ENCODE results near the gene SLC22A1. TPM values are rescaled to one million over a fixed set of nuclear protein-coding genes. Genes with fewer than 3 reads are reported as not detected.

The SLC22A1 gene
- total RNA-seq = under 0.01 and 1.3 TPM in 2 replicates

DNA sequence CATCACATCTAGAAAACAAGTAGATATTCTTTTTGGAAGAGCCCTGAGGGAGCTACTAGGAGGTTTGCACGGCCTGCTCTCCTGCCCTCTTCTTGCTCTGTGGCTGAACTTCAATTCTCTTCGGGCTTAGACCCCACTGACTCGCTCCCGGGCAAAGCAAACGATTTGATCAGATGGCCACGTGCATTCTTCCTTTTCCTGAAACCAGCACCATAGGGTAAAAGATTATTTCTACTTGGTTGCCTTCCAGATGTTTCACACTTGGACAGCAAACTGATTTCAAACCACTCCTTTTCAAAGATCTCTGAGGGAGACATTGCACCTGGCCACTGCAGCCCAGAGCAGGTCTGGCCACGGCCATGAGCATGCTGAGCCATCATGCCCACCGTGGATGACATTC, at the start of gene SLC22A1:
Gene SLC22A1, plus strand, starts transcription at position 258 of the 400 bp plus-strand sequence. Its CDS starts 121 bp downstream, at position 379.
- Histone ChIP-seq H3K27me3 (ENCODE audit: control insufficient read depth, insufficient read depth, low read length) (no peaks in the 10 kb centered on the region), H3K4me3 (ENCODE audit: low read depth, low read length) (no peak within 1 kb of the TSS), H3K36me3 (ENCODE audit: control insufficient read depth, insufficient read depth, low read length) (peaks cover 2% of the 10 kb centered on the region)
- TF ChIP-seq, protein P1, sequence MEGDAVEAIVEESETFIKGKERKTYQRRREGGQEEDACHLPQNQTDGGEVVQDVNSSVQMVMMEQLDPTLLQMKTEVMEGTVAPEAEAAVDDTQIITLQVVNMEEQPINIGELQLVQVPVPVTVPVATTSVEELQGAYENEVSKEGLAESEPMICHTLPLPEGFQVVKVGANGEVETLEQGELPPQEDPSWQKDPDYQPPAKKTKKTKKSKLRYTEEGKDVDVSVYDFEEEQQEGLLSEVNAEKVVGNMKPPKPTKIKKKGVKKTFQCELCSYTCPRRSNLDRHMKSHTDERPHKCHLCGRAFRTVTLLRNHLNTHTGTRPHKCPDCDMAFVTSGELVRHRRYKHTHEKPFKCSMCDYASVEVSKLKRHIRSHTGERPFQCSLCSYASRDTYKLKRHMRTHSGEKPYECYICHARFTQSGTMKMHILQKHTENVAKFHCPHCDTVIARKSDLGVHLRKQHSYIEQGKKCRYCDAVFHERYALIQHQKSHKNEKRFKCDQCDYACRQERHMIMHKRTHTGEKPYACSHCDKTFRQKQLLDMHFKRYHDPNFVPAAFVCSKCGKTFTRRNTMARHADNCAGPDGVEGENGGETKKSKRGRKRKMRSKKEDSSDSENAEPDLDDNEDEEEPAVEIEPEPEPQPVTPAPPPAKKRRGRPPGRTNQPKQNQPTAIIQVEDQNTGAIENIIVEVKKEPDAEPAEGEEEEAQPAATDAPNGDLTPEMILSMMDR (IDR thresholded peaks at IDR 0.05; ENCODE audit: insufficient read depth, low read length, severe bottlenecking) = no peak
- FAIRE-seq (no peak), DNase-seq (ENCODE audit: low read depth) (no peak)

DNA sequence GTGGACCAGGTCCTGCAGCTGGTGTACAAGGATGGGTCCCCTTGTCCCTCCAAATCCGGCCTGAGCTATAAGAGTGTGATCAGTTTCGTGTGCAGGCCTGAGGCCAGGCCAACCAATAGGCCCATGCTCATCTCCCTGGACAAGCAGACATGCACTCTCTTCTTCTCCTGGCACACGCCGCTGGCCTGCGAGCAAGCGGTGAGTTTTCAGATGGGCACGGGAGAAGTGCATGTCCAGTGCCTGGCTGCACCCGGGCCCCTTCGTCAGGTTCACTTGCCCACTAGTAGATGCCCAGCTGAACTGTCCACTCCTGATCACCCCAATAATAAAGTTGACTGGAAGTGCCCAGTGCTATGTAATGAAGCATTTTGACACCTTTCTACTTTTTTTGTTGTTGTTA, 48.3 kb upstream of the SLC22A1 start:
- no peaks in the 10 kb centered on the region for H3K27me3 ChIP-seq (ENCODE audit: control insufficient read depth, insufficient read depth, low read length)
- peaks cover 51% of the 10 kb centered on the region for H3K36me3 ChIP-seq (ENCODE audit: control insufficient read depth, insufficient read depth, low read length)
- FAIRE-seq (no peak), DNase-seq (ENCODE audit: low read depth) (no peak)
- H3K4me3 ChIP-seq (ENCODE audit: low read depth, low read length) = no peak overlapping the region
- TF ChIP-seq, protein P1 (IDR thresholded peaks at IDR 0.05; ENCODE audit: insufficient read depth, low read length, severe bottlenecking) = no peak

DNA sequence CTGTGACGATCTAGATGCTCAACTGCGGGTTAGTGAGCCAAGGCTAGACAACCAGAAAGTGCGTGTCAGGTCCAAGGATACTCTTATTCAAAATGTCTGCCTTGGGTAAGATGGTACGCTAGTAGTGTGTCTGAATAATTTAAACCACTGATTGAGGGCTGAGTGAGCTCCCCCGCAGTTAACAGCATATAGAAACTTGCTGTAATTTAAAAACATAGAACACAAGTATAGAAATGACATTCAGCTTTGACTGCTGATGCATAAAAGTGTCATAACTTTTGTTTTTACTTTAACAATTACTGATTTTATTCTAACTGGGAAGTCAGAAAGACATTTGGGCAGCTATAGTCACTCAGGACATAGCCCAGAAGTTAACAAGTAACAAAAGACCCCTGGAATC, 45.6 kb upstream of the SLC22A1 start:
- DNase-seq (ENCODE audit: low read depth) = no peak
- no peak for FAIRE-seq
- TF ChIP-seq, protein P1 (IDR thresholded peaks at IDR 0.05; ENCODE audit: insufficient read depth, low read length, severe bottlenecking) = no peak
- Histone ChIP-seq H3K4me3 (ENCODE audit: low read depth, low read length) (no peak overlapping the region), H3K27me3 (ENCODE audit: control insufficient read depth, insufficient read depth, low read length) (no peaks in the 10 kb centered on the region), H3K36me3 (ENCODE audit: control insufficient read depth, insufficient read depth, low read length) (peaks cover 57% of the 10 kb centered on the region)

DNA sequence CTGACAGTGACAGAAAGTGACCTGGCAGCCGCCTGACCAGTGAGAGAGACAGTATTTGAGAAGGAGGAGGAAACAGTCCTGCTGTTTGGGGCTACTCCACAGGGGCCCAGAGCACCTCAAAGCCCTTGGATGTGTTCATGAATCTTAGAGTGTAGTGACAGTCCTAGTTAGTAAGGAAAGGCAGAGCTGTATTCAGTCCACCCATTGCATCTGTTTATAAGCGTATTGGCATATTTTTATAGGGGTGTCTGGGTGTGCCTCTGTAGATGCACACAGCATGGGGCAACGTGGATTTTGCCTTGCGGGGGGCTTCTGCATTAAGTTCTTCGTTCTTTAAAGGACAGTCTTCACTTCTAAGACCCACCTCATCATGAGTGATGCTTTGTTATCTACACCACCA, 44.6 kb upstream of the SLC22A1 start:
- no peak for FAIRE-seq
- Histone ChIP-seq H3K27me3 (ENCODE audit: control insufficient read depth, insufficient read depth, low read length) (no peaks in the 10 kb centered on the region), H3K36me3 (ENCODE audit: control insufficient read depth, insufficient read depth, low read length) (peaks cover 52% of the 10 kb centered on the region)

DNA sequence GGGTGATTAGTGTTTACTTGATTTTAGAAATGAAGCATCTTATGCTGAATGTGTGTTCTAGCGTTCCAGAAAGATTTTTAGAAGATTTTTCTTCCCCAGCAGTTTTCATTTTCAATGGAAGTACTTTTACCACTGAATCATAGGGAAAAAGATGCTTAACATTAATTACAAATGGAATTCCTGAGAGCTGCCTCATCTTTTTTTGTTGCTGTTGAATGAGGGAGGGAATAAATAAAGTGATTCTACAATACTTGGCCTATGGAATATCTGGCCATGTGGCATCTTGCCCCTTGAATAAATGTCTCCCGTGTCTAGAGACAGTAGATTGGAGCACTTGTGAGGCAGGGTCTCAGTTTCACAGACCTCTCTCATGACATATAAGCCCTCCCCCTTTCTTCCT, 44.1 kb upstream of the SLC22A1 start:
- TF ChIP-seq, protein P1 (IDR thresholded peaks at IDR 0.05; ENCODE audit: insufficient read depth, low read length, severe bottlenecking) = no peak
- DNase-seq (ENCODE audit: low read depth) (no peak), FAIRE-seq (no peak)
- Histone ChIP-seq H3K27me3 (ENCODE audit: control insufficient read depth, insufficient read depth, low read length) (no peaks in the 10 kb centered on the region), H3K36me3 (ENCODE audit: control insufficient read depth, insufficient read depth, low read length) (peaks cover 47% of the 10 kb centered on the region), H3K4me3 (ENCODE audit: low read depth, low read length) (no peak overlapping the region)

More for the DNA sequence above, 44.6 kb upstream of the SLC22A1 start:
- no peak for DNase-seq (ENCODE audit: low read depth)
- no peak overlapping the region for H3K4me3 ChIP-seq (ENCODE audit: low read depth, low read length)
- TF ChIP-seq, protein P1 (IDR thresholded peaks at IDR 0.05; ENCODE audit: insufficient read depth, low read length, severe bottlenecking) = no peak

All from bronchial epithelial cell (primary cell).